Endothelial cell of umbilical vein (primary cell): Measurements from ENCODE around the gene RAB20. TPM values are rescaled to one million over a fixed set of nuclear protein-coding genes. Genes with fewer than 3 reads are reported as not detected.

Experiments used
- BruUV-seq: library from RNA; stranded (reverse); fragments of 400-500 nt; replicated peaks from 2 replicates; lab custom pipeline; 2021; lab: Mats Ljungman, UMichigan
- CTCF ChIA-PET: fragments of 300-600, 350-600 bp; sonication (Branson Sonifier 250); formaldehyde crosslinking; loops from one replicate; lab custom pipeline; 2021; ENCODE audit warnings: antibody characterized with exemption, inconsistent platforms; lab: Charles Lee
- POLR2A ChIA-PET: fragments of 300-600, 350-600 bp; sonication (Branson Sonifier 250); formaldehyde crosslinking; loops from one replicate; lab custom pipeline; 2021; ENCODE audit warnings: antibody characterized with exemption, inconsistent platforms; lab: Charles Lee
- DNase-seq: peaks from one replicate; pipeline ENCODE4 v3.0.0-alpha.2; 2011; ENCODE audit warnings: low read depth, low spot score
- FAIRE-seq: peaks from 2 replicates; lab custom pipeline; 2011; peaks lifted over from hg19 to GRCh38; lab: Jason Lieb, UNC
- H2AFZ ChIP-seq: 2 replicates; pipeline ENCODE4 v1.6.0; 2012; ENCODE audit warnings: low read depth, low read length, control low read depth, inconsistent platforms
- H3K27ac ChIP-seq: 2 replicates; pipeline ENCODE4 v1.5.1; 2011; ENCODE audit warnings: low read depth, mild to moderate bottlenecking, control low read depth, low read length, moderate library complexity; ENCODE audit not compliant: insufficient read depth
- H3K27me3 ChIP-seq, 2 experiments: 2 replicates each; pipeline versions ENCODE4 v1.6.0 to v1.6.1; 2011; ENCODE audit warnings: low read length in 2 of 2, mixed read lengths in 1 of 2; ENCODE audit not compliant: control insufficient read depth in 2 of 2, insufficient read depth in 2 of 2
- H3K36me3 ChIP-seq, 2 experiments: 2 replicates in 1 of 2; 3 replicates in 1 of 2; pipeline ENCODE4 v1.5.1; 2011; ENCODE audit warnings: low read length in 2 of 2, mild to moderate bottlenecking in 1 of 2, moderate library complexity in 1 of 2; ENCODE audit not compliant: control insufficient read depth in 2 of 2, insufficient read depth in 2 of 2; ENCODE audit errors: extremely low read depth in 1 of 2
- H3K4me1 ChIP-seq: 3 replicates; pipeline ENCODE4 v1.5.1; 2011; ENCODE audit warnings: mild to moderate bottlenecking, low read length; ENCODE audit not compliant: control insufficient read depth, insufficient read depth; ENCODE audit errors: extremely low read depth
- H3K4me2 ChIP-seq: 2 replicates; pipeline ENCODE4 v1.6.1; 2011; ENCODE audit warnings: low read length, control low read depth, mixed read lengths; ENCODE audit not compliant: insufficient read depth
- H3K4me3 ChIP-seq, 3 experiments: fragments of 200-600 bp in 1 of 3; sonication (generic), shearing (Covaris generic) in 1 of 3; replicated peaks in 1 of 3; 2 replicates each; pipeline ENCODE4 v1.5.1; 2011 to 2016; ENCODE audit warnings: control low read depth in 3 of 3, low read length in 3 of 3, mild to moderate bottlenecking in 2 of 3, inconsistent platforms in 1 of 3, low read depth in 1 of 3, moderate library complexity in 1 of 3; ENCODE audit not compliant: insufficient read depth in 1 of 3
- H3K79me2 ChIP-seq: 2 replicates; pipeline ENCODE4 v1.6.0; 2012; ENCODE audit warnings: low read length, inconsistent platforms; ENCODE audit not compliant: control insufficient read depth, insufficient read depth
- H3K9ac ChIP-seq: replicated peaks from 2 replicates; pipeline ENCODE3; 2011; ENCODE audit warnings: low read length, control low read depth; ENCODE audit not compliant: insufficient read depth; ENCODE audit errors: extremely low read depth
- H3K9me1 ChIP-seq: replicated peaks from 3 replicates; pipeline ENCODE4 v1.6.0; 2011; ENCODE audit warnings: mild to moderate bottlenecking, low read length; ENCODE audit not compliant: control insufficient read depth, insufficient read depth; ENCODE audit errors: extremely low read depth
- H3K9me3 ChIP-seq: replicated peaks from 2 replicates; pipeline ENCODE4 v1.5.1; 2012; ENCODE audit warnings: low read length, inconsistent platforms; ENCODE audit not compliant: control insufficient read depth, insufficient read depth
- H4K20me1 ChIP-seq: replicated peaks from 2 replicates; pipeline ENCODE3; 2011; ENCODE audit warnings: mild to moderate bottlenecking, low read length; ENCODE audit not compliant: control insufficient read depth, insufficient read depth; ENCODE audit errors: extremely low read depth
- CTCF ChIP-seq, 2 donors: IDR thresholded peaks; 1 replicate in 1 of 2; 2 replicates in 1 of 2; pipeline ENCODE4 v1.5.1; 2011; ENCODE audit warnings: low read length in 2 of 2, mild to moderate bottlenecking in 2 of 2, moderate library complexity in 2 of 2, control low read depth in 1 of 2, inconsistent platforms in 1 of 2, low read depth in 1 of 2; ENCODE audit not compliant: insufficient read depth in 1 of 2; ENCODE audit errors: extremely low read depth in 1 of 2
- EZH2 ChIP-seq: IDR thresholded peaks from 2 replicates; pipeline ENCODE4 v1.6.1; 2012; ENCODE audit warnings: borderline replicate concordance, low read depth, mild to moderate bottlenecking, moderate library complexity, low read length, inconsistent platforms; ENCODE audit not compliant: severe bottlenecking
- FOS ChIP-seq: IDR thresholded peaks from 2 replicates; pipeline ENCODE4 v1.6.1; 2011; ENCODE audit warnings: mild to moderate bottlenecking, low read length, moderate library complexity, borderline replicate concordance; ENCODE audit not compliant: insufficient read depth
- GATA2 ChIP-seq: IDR thresholded peaks from 2 replicates; pipeline ENCODE4 v1.7.0; 2011; ENCODE audit warnings: low read depth, mild to moderate bottlenecking, moderate library complexity, mixed read lengths, low read length; ENCODE audit not compliant: insufficient read length, insufficient read depth
- JUN ChIP-seq: IDR thresholded peaks from 2 replicates; pipeline ENCODE4 v1.6.1; 2011; ENCODE audit warnings: borderline replicate concordance, low read depth; ENCODE audit not compliant: insufficient read length, insufficient read depth
- MAX ChIP-seq: IDR thresholded peaks from 2 replicates; pipeline ENCODE4 v1.6.1; 2011; ENCODE audit not compliant: insufficient read depth, insufficient read length
- MYC ChIP-seq: IDR thresholded peaks from one replicate; pipeline ENCODE4 v1.6.1; 2011; ENCODE audit warnings: mild to moderate bottlenecking, low read depth, low read length
- POLR2A ChIP-seq: IDR thresholded peaks from 2 replicates; pipeline ENCODE4 v1.6.1; 2012; ENCODE audit warnings: low read depth, mild to moderate bottlenecking, control low read depth, low read length
- POLR2AphosphoS5 ChIP-seq: IDR thresholded peaks from 2 replicates; pipeline ENCODE4 v1.6.1; 2012; ENCODE audit warnings: low read depth, mild to moderate bottlenecking, control low read depth, low read length, moderate library complexity; ENCODE audit not compliant: insufficient read depth
- dilution Hi-C: fragments of 300-500 bp; cut with MboI; formaldehyde crosslinking; loops from one replicate; pipeline ENCODE4 v1.15.0; 2019; ENCODE audit warnings: low sequenced_read_pairs; ENCODE audit not compliant: extremely low pct_ligation_motif_present
- intact Hi-C: fragments of 100-400 bp; cut with micrococcal nuclease; formaldehyde crosslinking; loops from one replicate; pipeline ENCODE4 v1.10.0; 2022
- polyA plus RNA-seq, 4 experiments: library from polyadenylated mRNA; depleted of rRNA in 3 of 4; stranded (reverse) in 3 of 4; unstranded in 1 of 4; fragments of >200 nt; gene quantifications; 2 replicates each; pipeline versions ENCODE4 v1.2.1 to v1.2.3, GENCODE V29; 2011 to 2012; ENCODE audit warnings: missing spikeins in 1 of 4
- total RNA-seq: library from RNA; stranded (reverse); gene quantifications from 2 replicates; pipeline ENCODE4 v1.2.3, GENCODE V29; 2021

Gene RAB20
- total and polyA plus RNA-seq, 2 donors (not counting 3 experiments of a cell fraction or from before 2014, with no cell fraction given) = 1.3 to 1.7 TPM

DNA sequence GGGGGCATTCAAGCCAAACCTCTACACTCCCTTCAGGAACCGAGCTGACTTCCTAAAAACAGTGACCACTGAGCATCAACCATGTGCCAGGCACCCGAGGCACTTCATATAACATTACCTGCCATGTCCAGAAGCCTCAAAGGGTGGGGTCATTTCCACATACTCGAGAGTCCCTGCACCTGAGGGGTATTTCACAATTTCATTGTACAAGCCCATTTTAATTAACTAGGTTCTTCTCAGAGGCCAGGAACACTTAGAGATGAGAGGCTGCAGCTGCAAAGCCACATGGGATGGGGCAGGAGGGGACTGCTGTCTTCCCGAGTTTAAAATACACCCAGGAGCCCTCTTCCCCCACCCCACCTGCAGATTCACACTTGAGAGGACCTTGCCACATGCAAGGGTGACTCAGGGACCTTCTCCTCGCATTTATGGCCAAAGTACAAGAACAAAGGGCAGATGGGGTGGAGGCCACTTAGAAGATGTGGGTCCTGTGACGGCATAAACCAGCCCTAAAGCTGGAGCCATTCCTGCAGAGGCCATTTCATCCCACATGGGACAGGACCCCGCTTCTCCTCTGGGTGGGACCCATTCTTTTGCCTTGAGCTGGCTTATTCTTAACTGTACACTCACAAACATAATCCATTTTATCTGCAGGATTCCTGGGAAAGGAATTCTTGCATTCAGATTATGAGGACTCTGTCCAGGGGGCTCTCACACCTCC is 43.9 kb downstream of the RAB20 start:
- no peak for FAIRE-seq
- Histone ChIP-seq H3K9me3 (no peaks in the 10 kb centered on the region), H4K20me1 (no peaks in the 10 kb centered on the region), H3K4me3 (no peak overlapping the region), H3K9ac (no peak overlapping the region), H3K9me1 (no peaks in the 10 kb centered on the region), H3K79me2 (no peaks in the 10 kb centered on the region), H3K4me1 (no peaks in the 10 kb centered on the region), H3K27me3 (no peaks in the 10 kb centered on the region), H3K27ac (no peak overlapping the region), H2AFZ (no peak overlapping the region), H3K36me3 (peaks cover 3 to 4% of the 10 kb centered on the region in 2 experiments), H3K4me2 (no peak overlapping the region)
- TF ChIP-seq CTCF (IDR thresholded peaks at IDR 0.05; ENCODE audit: extremely low read depth in 1 of 2, insufficient read depth in 1 of 2, low read depth in 1 of 2, low read length in 2 of 2) (no peak), JUN (no peak)
- CTCF ChIA-PET = interaction anchor here (1.0 to 1.4 kb wide), 2 partner anchors 10 to 14 kb away, joined by 3 to 5 read pairs; no protein-coding TSS in a partner anchor
- POLR2A ChIA-PET = no interaction called here
- dilution Hi-C loops = no loop called here
- DNase-seq = no peak
- BruUV-seq = no TSS peak
- intact Hi-C loops = loop anchor here (1.0 kb wide), 1 partner anchor 42 kb away; no protein-coding TSS in a partner anchor

DNA sequence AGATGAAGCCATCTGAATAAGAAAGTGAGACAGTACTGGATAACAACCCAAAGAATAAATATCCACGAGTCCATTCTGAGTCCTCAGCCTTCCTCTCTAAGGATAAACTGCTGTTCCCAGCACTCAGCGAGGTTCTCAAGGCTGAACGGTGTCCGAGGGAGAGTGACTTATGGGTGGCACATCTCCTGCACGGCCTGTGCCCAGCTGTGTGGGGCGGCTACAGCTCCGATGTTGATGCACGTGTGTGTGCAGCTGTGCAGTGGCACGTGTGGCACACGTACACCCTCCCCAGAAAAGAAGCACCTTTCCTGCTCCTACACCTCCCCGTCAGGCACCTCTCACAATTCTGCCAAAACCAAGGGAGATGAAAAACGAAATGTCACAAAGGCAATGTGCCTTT is 45.0 kb downstream of the RAB20 start:
- no peak overlapping the region for H3K9ac ChIP-seq
- H3K79me2 ChIP-seq = no peaks in the 10 kb centered on the region
- no TSS peak for BruUV-seq
- no peak overlapping the region for H3K4me2 ChIP-seq
- DNase-seq = no peak
- intact Hi-C loops = no loop called here
- no peak overlapping the region for H2AFZ ChIP-seq
- H3K9me3 ChIP-seq = no peaks in the 10 kb centered on the region
- no peak for FAIRE-seq
- no peak for TF ChIP-seq GATA2
- TF ChIP-seq POLR2AphosphoS5 = no peak
- TF ChIP-seq MYC = no peak
- TF ChIP-seq JUN = no peak
- no peak for TF ChIP-seq CTCF (IDR thresholded peaks at IDR 0.05; ENCODE audit: extremely low read depth in 1 of 2, insufficient read depth in 1 of 2, low read depth in 1 of 2, low read length in 2 of 2)
- TF ChIP-seq EZH2 = no peak
- TF ChIP-seq MAX = no peak
- no peak for TF ChIP-seq POLR2A
- no peak for TF ChIP-seq FOS
- no peaks in the 10 kb centered on the region for H3K9me1 ChIP-seq
- ChIA-PET POLR2A (no interaction called here), CTCF (interaction anchor here (0.6 kb wide), 1 partner anchor 12 kb away, joined by 3 read pairs; no protein-coding TSS in a partner anchor)
- no peaks in the 10 kb centered on the region for H4K20me1 ChIP-seq
- no peak overlapping the region for H3K4me3 ChIP-seq
- dilution Hi-C loops = no loop called here
- no peak overlapping the region for H3K27ac ChIP-seq
- peaks cover 10 to 13% of the 10 kb centered on the region in 2 experiments for H3K36me3 ChIP-seq
- no peaks in the 10 kb centered on the region for H3K27me3 ChIP-seq
- no peaks in the 10 kb centered on the region for H3K4me1 ChIP-seq
